HepG2 (cell line): Measurements from ENCODE around the gene IPCEF1. TPM values are rescaled to one million over a fixed set of nuclear protein-coding genes. Genes with fewer than 3 reads are reported as not detected.
A peak's percentile ranks its signal among the peaks of the same experiment; 100 is the strongest.

ENCODE experiments used
- AHR ChIP-seq: IDR thresholded peaks from 2 replicates; pipeline ENCODE4 v1.6.1; 2018; ENCODE audit warnings: missing genetic modification reagents, missing compliant biosample characterization
- BHLHE40 ChIP-seq: IDR thresholded peaks from 2 replicates; pipeline ENCODE4 v1.6.1; 2011; ENCODE audit warnings: low read length, improper control_type of control experiment
- EED ChIP-seq: sonication (generic); formaldehyde crosslinking; IDR thresholded peaks from 2 replicates; pipeline ENCODE4 v1.5.0; 2020; ENCODE audit warnings: mild to moderate bottlenecking, missing genetic modification reagents
- GLI4 ChIP-seq: sonication (generic); formaldehyde crosslinking; IDR thresholded peaks from 2 replicates; pipeline ENCODE4 v1.5.1; 2020; ENCODE audit warnings: missing genetic modification reagents, mild to moderate bottlenecking, moderate library complexity, borderline replicate concordance
- MIXL1 ChIP-seq: IDR thresholded peaks from 2 replicates; pipeline ENCODE4 v1.6.1; 2016
- NFE2L1 ChIP-seq: sonication (generic); formaldehyde crosslinking; IDR thresholded peaks from 2 replicates; pipeline ENCODE4 v1.4.0; 2020; ENCODE audit warnings: missing genetic modification reagents, mild to moderate bottlenecking, borderline replicate concordance
- PHF20 ChIP-seq: sonication (generic); formaldehyde crosslinking; IDR thresholded peaks from 2 replicates; pipeline ENCODE4 v1.5.0; 2020; ENCODE audit warnings: mild to moderate bottlenecking, missing genetic modification reagents
- RFX5 ChIP-seq: IDR thresholded peaks from 2 replicates; pipeline ENCODE4 v1.6.1; 2011; ENCODE audit warnings: low read depth, low read length, improper control_type of control experiment
- SOX13 ChIP-seq, 3 experiments: fragments of 450-650 bp in 1 of 3; sonication (generic) in 1 of 3; formaldehyde crosslinking in 1 of 3; IDR thresholded peaks in 2 of 3; conservative IDR thresholded peaks in 1 of 3; 2 replicates each; pipeline versions ENCODE4 v1.5.0 to v1.6.1; 2016 to 2020; ENCODE audit warnings: antibody characterized with exemption in 1 of 3, mild to moderate bottlenecking in 1 of 3, missing compliant biosample characterization in 1 of 3, missing genetic modification reagents in 1 of 3, moderate library complexity in 1 of 3
- ZNF17 ChIP-seq: sonication (generic); formaldehyde crosslinking; IDR thresholded peaks from 2 replicates; pipeline ENCODE4 v1.5.0; 2020; ENCODE audit warnings: mild to moderate bottlenecking, missing genetic modification reagents
- ZNF24 ChIP-seq: fragments of 450-650 bp; IDR thresholded peaks from 2 replicates; pipeline ENCODE4 v1.6.1; 2017; ENCODE audit warnings: antibody characterized with exemption, mild to moderate bottlenecking
- ZNF550 ChIP-seq: sonication (generic); formaldehyde crosslinking; IDR thresholded peaks from 2 replicates; pipeline ENCODE4 v1.4.0; 2020; ENCODE audit warnings: mild to moderate bottlenecking, missing genetic modification reagents, borderline replicate concordance
- ZNF780A ChIP-seq: sonication (generic); formaldehyde crosslinking; IDR thresholded peaks from 2 replicates; pipeline ENCODE4 v1.8.0; 2022; ENCODE audit warnings: mild to moderate bottlenecking, missing genetic modification reagents, moderate library complexity
- polyA plus RNA-seq, 8 experiments: library from polyadenylated mRNA; depleted of rRNA in 3 of 8; stranded (reverse) in 7 of 8; unstranded in 1 of 8; fragments of >200 nt; fragmentation: Illumina TruSeq in 4 of 8; extraction: Trizol in 4 of 8; gene quantifications; 2 replicates each; pipeline versions ENCODE4 v1.2.1 to v1.2.3, GENCODE V29; 2011 to 2016; ENCODE audit warnings: low read depth in 4 of 8, missing spikeins in 1 of 8, mixed read lengths in 1 of 8; ENCODE audit not compliant: insufficient read depth in 1 of 8
- total RNA-seq, 5 experiments: library from RNA; depleted of rRNA; stranded (reverse); fragments of >200 nt; fragmentation: Illumina TruSeq; extraction: Trizol; gene quantifications; 2 replicates each; pipeline ENCODE4 v1.2.3, GENCODE V29; 2016; ENCODE audit warnings: low read depth in 1 of 5
- TF ChIP-seq, protein P1 (sequence below): sonication (generic); formaldehyde crosslinking; IDR thresholded peaks from 2 replicates; pipeline ENCODE4 v1.4.0; 2020; ENCODE audit warnings: missing genetic modification reagents
- TF ChIP-seq, protein P2 (sequence below): sonication (generic); formaldehyde crosslinking; IDR thresholded peaks from 2 replicates; pipeline ENCODE4 v1.5.1; 2020; ENCODE audit warnings: mild to moderate bottlenecking, missing genetic modification reagents, moderate library complexity
- TF ChIP-seq, protein P3 (sequence below): sonication (generic); formaldehyde crosslinking; IDR thresholded peaks from 2 replicates; pipeline ENCODE4 v1.8.1; 2023; ENCODE audit warnings: mild to moderate bottlenecking, moderate library complexity, missing genetic modification reagents
- TF ChIP-seq, protein P4 (sequence below): fragments of 450-650 bp; IDR thresholded peaks from 2 replicates; pipeline ENCODE4 v1.6.1; 2017
- TF ChIP-seq, protein P5 (sequence below): sonication (generic); formaldehyde crosslinking; IDR thresholded peaks from 2 replicates; pipeline ENCODE4 v1.8.1; 2023; ENCODE audit warnings: mild to moderate bottlenecking, inconsistent platforms, moderate library complexity, missing genetic modification reagents, borderline replicate concordance
- TF ChIP-seq, protein P6 (sequence below): fragments of 450-650 bp; IDR thresholded peaks from 2 replicates; pipeline ENCODE4 v1.6.1; 2017; ENCODE audit warnings: mild to moderate bottlenecking

The IPCEF1 gene
- total and polyA plus RNA-seq, 2 of the 13 experiments (the other 11 are each of a cell fraction or from before 2014, with no cell fraction given) = 0.03 TPM; not detected in 1

DNA sequence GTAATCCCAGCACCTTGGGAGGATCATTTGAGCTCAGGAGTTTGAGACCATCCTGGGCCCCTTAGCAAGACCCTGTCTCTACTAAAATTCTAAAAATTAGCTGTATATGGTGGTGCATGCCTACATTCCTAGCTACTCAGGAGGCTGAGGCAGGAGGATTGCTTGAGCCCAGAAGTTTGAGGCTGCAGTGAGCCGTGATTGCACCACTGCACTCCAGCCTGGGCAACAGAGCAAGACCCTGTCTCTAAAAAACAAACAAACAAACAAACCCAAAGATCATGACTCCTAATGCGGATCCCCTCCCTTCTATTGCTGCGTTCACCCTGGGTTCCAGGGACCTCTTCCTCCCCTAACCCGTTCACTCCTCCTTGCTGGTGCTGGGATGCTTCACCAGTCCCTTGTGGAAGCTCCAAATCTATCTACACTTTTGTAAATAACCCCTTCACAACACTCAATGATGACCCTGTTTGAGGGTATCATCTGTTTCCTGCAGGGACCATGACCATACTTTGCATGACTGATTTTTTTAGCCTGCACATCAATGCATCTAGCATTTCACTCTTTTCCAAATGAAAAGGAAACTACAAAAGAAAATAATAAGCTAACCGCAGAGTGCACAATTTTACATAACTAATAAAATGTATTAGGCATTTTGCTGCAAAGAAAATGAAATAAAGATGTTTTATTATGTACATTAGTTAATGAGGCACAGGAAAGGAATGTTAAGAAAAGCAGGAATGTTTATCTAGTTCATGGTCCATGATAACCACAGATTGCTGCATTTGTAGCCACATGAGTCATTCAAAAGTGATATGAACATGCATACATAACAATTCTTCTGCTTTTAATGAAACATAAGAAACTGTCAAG, 30.5 kb upstream of the IPCEF1 start (continued):
- TF ChIP-seq, protein P1, sequence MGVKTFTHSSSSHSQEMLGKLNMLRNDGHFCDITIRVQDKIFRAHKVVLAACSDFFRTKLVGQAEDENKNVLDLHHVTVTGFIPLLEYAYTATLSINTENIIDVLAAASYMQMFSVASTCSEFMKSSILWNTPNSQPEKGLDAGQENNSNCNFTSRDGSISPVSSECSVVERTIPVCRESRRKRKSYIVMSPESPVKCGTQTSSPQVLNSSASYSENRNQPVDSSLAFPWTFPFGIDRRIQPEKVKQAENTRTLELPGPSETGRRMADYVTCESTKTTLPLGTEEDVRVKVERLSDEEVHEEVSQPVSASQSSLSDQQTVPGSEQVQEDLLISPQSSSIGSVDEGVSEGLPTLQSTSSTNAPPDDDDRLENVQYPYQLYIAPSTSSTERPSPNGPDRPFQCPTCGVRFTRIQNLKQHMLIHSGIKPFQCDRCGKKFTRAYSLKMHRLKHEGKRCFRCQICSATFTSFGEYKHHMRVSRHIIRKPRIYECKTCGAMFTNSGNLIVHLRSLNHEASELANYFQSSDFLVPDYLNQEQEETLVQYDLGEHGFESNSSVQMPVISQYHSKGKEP = no peak
- TF ChIP-seq EED (CRISPR knock-in tag) (no peak), RFX5 (no peak), GLI4 (no peak), ZNF550 (CRISPR knock-in tag) (no peak), ZNF17 (CRISPR knock-in tag) (no peak), PHF20 (no peak), ZNF24 (no peak), MIXL1 (CRISPR knock-in tag) (0 out of 2 replicates have a peak, but pooled peaks have one; percentile 29), BHLHE40 (no peak), ZNF780A (CRISPR knock-in tag) (no peak), SOX13 (IDR thresholded peaks at IDR 0.05) (no peak), SOX13 (CRISPR knock-in tag; conservative IDR thresholded peaks at IDR 0.05 in 1 of 2, IDR thresholded peaks at IDR 0.05 in 1 of 2) (peak in 1 of 2 experiments; percentile 32; a peak in 1 of 4 replicates), AHR (CRISPR knock-in tag) (no peak), NFE2L1 (CRISPR knock-in tag) (no peak)
- TF ChIP-seq, protein P2, sequence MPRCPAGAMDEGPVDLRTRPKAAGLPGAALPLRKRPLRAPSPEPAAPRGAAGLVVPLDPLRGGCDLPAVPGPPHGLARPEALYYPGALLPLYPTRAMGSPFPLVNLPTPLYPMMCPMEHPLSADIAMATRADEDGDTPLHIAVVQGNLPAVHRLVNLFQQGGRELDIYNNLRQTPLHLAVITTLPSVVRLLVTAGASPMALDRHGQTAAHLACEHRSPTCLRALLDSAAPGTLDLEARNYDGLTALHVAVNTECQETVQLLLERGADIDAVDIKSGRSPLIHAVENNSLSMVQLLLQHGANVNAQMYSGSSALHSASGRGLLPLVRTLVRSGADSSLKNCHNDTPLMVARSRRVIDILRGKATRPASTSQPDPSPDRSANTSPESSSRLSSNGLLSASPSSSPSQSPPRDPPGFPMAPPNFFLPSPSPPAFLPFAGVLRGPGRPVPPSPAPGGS (CRISPR knock-in tag) = no peak
- TF ChIP-seq, protein P3, sequence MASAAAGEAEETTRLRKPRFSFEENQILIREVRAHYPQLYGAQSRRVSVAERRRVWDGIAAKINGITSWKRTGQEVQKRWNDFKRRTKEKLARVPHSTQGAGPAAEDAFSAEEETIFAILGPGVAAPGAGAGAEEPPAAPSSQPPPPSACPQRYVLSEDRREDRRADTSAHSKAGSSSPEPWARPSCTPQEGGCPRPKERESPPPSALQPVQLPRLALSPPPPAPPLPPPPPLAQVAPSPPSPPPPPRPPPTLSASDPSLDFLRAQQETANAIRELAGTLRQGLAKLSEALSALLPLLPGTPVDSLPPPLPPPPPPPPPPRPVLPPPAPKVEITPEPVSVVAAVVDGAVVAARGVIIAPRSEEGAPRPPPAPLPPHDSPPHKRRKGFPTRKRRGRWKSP (CRISPR knock-in tag) = no peak
- TF ChIP-seq, protein P4, sequence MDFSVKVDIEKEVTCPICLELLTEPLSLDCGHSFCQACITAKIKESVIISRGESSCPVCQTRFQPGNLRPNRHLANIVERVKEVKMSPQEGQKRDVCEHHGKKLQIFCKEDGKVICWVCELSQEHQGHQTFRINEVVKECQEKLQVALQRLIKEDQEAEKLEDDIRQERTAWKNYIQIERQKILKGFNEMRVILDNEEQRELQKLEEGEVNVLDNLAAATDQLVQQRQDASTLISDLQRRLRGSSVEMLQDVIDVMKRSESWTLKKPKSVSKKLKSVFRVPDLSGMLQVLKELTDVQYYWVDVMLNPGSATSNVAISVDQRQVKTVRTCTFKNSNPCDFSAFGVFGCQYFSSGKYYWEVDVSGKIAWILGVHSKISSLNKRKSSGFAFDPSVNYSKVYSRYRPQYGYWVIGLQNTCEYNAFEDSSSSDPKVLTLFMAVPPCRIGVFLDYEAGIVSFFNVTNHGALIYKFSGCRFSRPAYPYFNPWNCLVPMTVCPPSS = no peak
- TF ChIP-seq, protein P5, sequence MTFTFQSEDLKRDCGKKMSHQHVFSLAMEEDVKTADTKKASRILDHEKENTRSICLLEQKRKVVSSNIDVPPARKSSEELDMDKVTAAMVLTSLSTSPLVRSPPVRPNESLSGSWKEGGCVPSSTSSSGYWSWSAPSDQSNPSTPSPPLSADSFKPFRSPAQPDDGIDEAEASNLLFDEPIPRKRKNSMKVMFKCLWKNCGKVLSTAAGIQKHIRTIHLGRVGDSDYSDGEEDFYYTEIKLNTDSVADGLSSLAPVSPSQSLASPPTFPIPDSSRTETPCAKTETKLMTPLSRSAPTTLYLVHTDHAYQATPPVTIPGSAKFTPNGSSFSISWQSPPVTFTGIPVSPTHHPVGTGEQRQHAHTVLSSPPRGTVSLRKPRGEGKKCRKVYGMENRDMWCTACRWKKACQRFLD (CRISPR knock-in tag) = no peak
- TF ChIP-seq, protein P6, sequence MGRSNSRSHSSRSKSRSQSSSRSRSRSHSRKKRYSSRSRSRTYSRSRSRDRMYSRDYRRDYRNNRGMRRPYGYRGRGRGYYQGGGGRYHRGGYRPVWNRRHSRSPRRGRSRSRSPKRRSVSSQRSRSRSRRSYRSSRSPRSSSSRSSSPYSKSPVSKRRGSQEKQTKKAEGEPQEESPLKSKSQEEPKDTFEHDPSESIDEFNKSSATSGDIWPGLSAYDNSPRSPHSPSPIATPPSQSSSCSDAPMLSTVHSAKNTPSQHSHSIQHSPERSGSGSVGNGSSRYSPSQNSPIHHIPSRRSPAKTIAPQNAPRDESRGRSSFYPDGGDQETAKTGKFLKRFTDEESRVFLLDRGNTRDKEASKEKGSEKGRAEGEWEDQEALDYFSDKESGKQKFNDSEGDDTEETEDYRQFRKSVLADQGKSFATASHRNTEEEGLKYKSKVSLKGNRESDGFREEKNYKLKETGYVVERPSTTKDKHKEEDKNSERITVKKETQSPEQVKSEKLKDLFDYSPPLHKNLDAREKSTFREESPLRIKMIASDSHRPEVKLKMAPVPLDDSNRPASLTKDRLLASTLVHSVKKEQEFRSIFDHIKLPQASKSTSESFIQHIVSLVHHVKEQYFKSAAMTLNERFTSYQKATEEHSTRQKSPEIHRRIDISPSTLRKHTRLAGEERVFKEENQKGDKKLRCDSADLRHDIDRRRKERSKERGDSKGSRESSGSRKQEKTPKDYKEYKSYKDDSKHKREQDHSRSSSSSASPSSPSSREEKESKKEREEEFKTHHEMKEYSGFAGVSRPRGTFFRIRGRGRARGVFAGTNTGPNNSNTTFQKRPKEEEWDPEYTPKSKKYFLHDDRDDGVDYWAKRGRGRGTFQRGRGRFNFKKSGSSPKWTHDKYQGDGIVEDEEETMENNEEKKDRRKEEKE = no peak
